SK-N-SH (cell line): Measurements from ENCODE around the gene HS3ST4.

ENCODE experiments used
- SMC3 ChIP-seq: IDR thresholded peaks from 2 replicates; pipeline ENCODE4 v1.6.1; 2012; ENCODE audit warnings: low read depth, low read length, improper control_type of control experiment
- TF ChIP-seq, protein P1 (sequence below): fragments of 200-600 bp; sonication (generic); IDR thresholded peaks from 2 replicates; pipeline ENCODE4 v1.6.1; 2017; ENCODE audit warnings: antibody characterized with exemption, mild to moderate bottlenecking, moderate library complexity
- TF ChIP-seq, protein P2 (sequence below): IDR thresholded peaks from 2 replicates; pipeline ENCODE4 v1.4.0; 2012; ENCODE audit warnings: low read depth, borderline replicate concordance

DNA sequence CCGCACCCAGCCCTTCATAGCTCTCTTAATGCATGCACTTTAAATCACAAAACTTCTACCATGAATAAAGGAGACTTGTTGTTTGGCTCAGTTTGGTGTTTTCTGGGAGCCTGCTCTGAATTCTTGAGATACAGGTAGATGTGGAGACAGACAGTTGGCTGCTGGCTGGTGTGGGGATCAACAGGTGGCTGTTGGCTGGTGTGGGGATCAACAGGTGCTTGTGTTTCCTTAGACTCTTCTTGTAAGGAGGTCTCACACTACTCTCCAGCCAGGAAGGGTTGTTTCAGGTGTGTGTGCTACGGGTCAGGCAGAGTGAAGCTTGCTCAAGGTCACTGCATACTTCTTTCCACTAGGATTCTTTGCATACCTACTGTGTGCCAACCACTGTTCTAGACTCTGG is 265.9 kb downstream of the HS3ST4 start:
- TF ChIP-seq SMC3: no peak
- TF ChIP-seq, protein P1, sequence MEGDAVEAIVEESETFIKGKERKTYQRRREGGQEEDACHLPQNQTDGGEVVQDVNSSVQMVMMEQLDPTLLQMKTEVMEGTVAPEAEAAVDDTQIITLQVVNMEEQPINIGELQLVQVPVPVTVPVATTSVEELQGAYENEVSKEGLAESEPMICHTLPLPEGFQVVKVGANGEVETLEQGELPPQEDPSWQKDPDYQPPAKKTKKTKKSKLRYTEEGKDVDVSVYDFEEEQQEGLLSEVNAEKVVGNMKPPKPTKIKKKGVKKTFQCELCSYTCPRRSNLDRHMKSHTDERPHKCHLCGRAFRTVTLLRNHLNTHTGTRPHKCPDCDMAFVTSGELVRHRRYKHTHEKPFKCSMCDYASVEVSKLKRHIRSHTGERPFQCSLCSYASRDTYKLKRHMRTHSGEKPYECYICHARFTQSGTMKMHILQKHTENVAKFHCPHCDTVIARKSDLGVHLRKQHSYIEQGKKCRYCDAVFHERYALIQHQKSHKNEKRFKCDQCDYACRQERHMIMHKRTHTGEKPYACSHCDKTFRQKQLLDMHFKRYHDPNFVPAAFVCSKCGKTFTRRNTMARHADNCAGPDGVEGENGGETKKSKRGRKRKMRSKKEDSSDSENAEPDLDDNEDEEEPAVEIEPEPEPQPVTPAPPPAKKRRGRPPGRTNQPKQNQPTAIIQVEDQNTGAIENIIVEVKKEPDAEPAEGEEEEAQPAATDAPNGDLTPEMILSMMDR: no peak
- TF ChIP-seq, protein P2, sequence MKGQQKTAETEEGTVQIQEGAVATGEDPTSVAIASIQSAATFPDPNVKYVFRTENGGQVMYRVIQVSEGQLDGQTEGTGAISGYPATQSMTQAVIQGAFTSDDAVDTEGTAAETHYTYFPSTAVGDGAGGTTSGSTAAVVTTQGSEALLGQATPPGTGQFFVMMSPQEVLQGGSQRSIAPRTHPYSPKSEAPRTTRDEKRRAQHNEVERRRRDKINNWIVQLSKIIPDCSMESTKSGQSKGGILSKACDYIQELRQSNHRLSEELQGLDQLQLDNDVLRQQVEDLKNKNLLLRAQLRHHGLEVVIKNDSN: no peak
